Astrocyte (in vitro differentiated cells and primary cell): ENCODE measurements around the gene NACA2. TPM values are rescaled to one million over a fixed set of nuclear protein-coding genes. Genes with fewer than 3 reads are reported as not detected.

Experiments used
- DNase-seq: peaks from one replicate; pipeline ENCODE4 v3.0.0-alpha.2; 2010; ENCODE audit warnings: low read depth
- FAIRE-seq: peaks from 2 replicates; lab custom pipeline; 2011; peaks lifted over from hg19 to GRCh38; lab: Jason Lieb, UNC
- H2AFZ ChIP-seq: 2 replicates; pipeline ENCODE4 v1.6.0; 2012; ENCODE audit warnings: low read depth, low read length, inconsistent platforms
- H3K27ac ChIP-seq: 2 replicates; pipeline ENCODE4 v1.5.1; 2011; ENCODE audit warnings: low read depth, low read length, inconsistent platforms
- H3K27me3 ChIP-seq: 2 replicates; pipeline ENCODE4 v1.6.0; 2011; ENCODE audit warnings: low read length, inconsistent platforms; ENCODE audit not compliant: insufficient read depth
- H3K36me3 ChIP-seq: 2 replicates; pipeline ENCODE4 v1.5.1; 2011; ENCODE audit warnings: low read length, inconsistent platforms; ENCODE audit not compliant: insufficient read depth
- H3K4me1 ChIP-seq: 2 replicates; pipeline ENCODE4 v1.5.1; 2011; ENCODE audit warnings: low read length, inconsistent platforms; ENCODE audit not compliant: insufficient read depth
- H3K4me2 ChIP-seq: 2 replicates; pipeline ENCODE4 v1.6.0; 2012; ENCODE audit warnings: low read length, inconsistent platforms
- H3K4me3 ChIP-seq: 2 replicates; pipeline ENCODE4 v1.5.1; 2011; ENCODE audit warnings: low read depth, mild to moderate bottlenecking, low read length, inconsistent platforms; ENCODE audit not compliant: insufficient read depth
- H3K79me2 ChIP-seq: 2 replicates; pipeline ENCODE4 v1.6.0; 2012; ENCODE audit warnings: mild to moderate bottlenecking, low read length, inconsistent platforms; ENCODE audit not compliant: insufficient read depth
- H3K9ac ChIP-seq: 2 replicates; pipeline ENCODE4 v1.6.0; 2012; ENCODE audit warnings: mild to moderate bottlenecking, low read length, inconsistent platforms
- H3K9me3 ChIP-seq: 2 replicates; pipeline ENCODE4 v1.5.1; 2012; ENCODE audit warnings: low read depth, mild to moderate bottlenecking, low read length, inconsistent platforms; ENCODE audit not compliant: insufficient read depth
- H4K20me1 ChIP-seq: 2 replicates; pipeline ENCODE4 v1.6.0; 2012; ENCODE audit warnings: low read length, inconsistent platforms; ENCODE audit not compliant: insufficient read depth
- H3K27ac Mint-ChIP-seq: one replicate; pipeline ENCODE4 v1.8.0; 2021; ENCODE audit warnings: mild to moderate bottlenecking, mixed read lengths; ENCODE audit not compliant: unreplicated experiment
- H3K27me3 Mint-ChIP-seq: one replicate; pipeline ENCODE4 v1.8.0; 2021; ENCODE audit warnings: low read depth, mixed read lengths; ENCODE audit not compliant: unreplicated experiment
- H3K36me3 Mint-ChIP-seq: one replicate; pipeline ENCODE4 v1.8.0; 2021; ENCODE audit warnings: low read depth, mixed read lengths; ENCODE audit not compliant: unreplicated experiment
- H3K4me1 Mint-ChIP-seq: one replicate; pipeline ENCODE4 v1.8.0; 2021; ENCODE audit warnings: low read depth, mixed read lengths; ENCODE audit not compliant: unreplicated experiment
- H3K4me3 Mint-ChIP-seq: one replicate; pipeline ENCODE4 v1.8.0; 2021; ENCODE audit warnings: mild to moderate bottlenecking, moderate library complexity, mixed read lengths; ENCODE audit not compliant: unreplicated experiment
- H3K9me3 Mint-ChIP-seq: one replicate; pipeline ENCODE4 v1.8.0; 2021; ENCODE audit warnings: mild to moderate bottlenecking, mixed read lengths; ENCODE audit not compliant: unreplicated experiment
- EZH2 ChIP-seq: IDR thresholded peaks from 2 replicates; pipeline ENCODE4 v1.6.1; 2012; ENCODE audit warnings: mild to moderate bottlenecking, low read length, inconsistent platforms; ENCODE audit not compliant: insufficient read depth
- total RNA-seq: library from RNA; stranded (reverse); gene quantifications from 2 replicates; pipeline ENCODE4 v1.2.1, GENCODE V29; 2021
- TF ChIP-seq, protein P1 (sequence below): IDR thresholded peaks from 2 replicates; pipeline ENCODE4 v1.5.1; 2011; ENCODE audit warnings: low read depth, mild to moderate bottlenecking, inconsistent platforms, low read length, moderate library complexity; ENCODE audit not compliant: insufficient read depth

The NACA2 gene
- total RNA-seq, 1 donor from 2014 or later: not detected

DNA sequence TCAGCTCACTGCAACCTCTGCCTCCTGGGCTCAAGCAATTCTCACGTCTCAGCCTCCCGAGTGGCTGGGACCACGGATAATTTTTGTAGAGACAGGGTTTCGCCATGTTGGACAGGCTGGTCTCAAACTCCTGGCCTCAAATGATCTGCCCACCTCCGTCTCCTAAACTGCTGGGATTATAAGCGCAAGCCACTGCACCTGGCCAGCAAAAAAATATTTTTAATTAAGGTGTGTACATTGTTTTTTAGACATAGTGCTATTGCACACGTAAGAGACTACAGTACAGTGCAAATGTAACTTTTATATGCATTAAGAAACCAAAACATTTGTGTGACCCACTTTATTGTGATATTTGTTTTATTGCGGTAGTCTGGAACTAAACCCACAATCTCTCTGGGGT is 49.0 kb downstream of the NACA2 start:
- no peaks in the 10 kb centered on the region for H4K20me1 ChIP-seq
- H3K27ac ChIP-seq: no peak overlapping the region
- TF ChIP-seq, protein P1, sequence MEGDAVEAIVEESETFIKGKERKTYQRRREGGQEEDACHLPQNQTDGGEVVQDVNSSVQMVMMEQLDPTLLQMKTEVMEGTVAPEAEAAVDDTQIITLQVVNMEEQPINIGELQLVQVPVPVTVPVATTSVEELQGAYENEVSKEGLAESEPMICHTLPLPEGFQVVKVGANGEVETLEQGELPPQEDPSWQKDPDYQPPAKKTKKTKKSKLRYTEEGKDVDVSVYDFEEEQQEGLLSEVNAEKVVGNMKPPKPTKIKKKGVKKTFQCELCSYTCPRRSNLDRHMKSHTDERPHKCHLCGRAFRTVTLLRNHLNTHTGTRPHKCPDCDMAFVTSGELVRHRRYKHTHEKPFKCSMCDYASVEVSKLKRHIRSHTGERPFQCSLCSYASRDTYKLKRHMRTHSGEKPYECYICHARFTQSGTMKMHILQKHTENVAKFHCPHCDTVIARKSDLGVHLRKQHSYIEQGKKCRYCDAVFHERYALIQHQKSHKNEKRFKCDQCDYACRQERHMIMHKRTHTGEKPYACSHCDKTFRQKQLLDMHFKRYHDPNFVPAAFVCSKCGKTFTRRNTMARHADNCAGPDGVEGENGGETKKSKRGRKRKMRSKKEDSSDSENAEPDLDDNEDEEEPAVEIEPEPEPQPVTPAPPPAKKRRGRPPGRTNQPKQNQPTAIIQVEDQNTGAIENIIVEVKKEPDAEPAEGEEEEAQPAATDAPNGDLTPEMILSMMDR: no peak
- TF ChIP-seq EZH2: no peak
- H3K4me3 Mint-ChIP-seq: no peak overlapping the region
- H3K9ac ChIP-seq: no peak overlapping the region
- no peak overlapping the region for H3K27ac Mint-ChIP-seq
- H3K9me3 Mint-ChIP-seq: peaks cover 29% of the 10 kb centered on the region
- H3K4me2 ChIP-seq: no peak overlapping the region
- peaks cover 5% of the 10 kb centered on the region for H3K27me3 ChIP-seq
- no peaks in the 10 kb centered on the region for H3K36me3 ChIP-seq
- no peak for DNase-seq
- H3K9me3 ChIP-seq: no peaks in the 10 kb centered on the region
- no peak overlapping the region for H2AFZ ChIP-seq
- no peak for FAIRE-seq
- no peaks in the 10 kb centered on the region for H3K27me3 Mint-ChIP-seq
- H3K36me3 Mint-ChIP-seq: no peaks in the 10 kb centered on the region
- no peaks in the 10 kb centered on the region for H3K4me1 Mint-ChIP-seq
- no peaks in the 10 kb centered on the region for H3K79me2 ChIP-seq
- no peak overlapping the region for H3K4me3 ChIP-seq
- H3K4me1 ChIP-seq: no peaks in the 10 kb centered on the region

DNA sequence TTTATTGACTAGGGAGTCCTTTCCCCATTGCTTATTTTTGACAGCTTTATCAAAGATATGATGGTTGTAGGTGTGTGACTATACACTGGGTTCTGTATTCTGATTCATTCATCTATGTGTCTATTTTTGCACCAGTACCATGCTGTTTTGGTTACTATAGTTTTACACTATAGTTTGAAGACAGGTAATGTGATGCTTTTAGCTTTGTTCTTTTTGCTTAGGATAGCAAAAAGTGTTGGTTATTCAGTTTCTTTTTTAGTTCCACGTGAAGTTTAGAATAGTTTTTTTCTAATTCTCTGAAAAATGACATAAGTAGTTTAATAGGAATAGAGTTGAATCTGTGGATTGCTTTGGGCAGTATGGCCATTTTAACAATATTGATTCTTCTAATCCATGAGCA is 50.1 kb downstream of the NACA2 start:
- H3K4me1 Mint-ChIP-seq: no peaks in the 10 kb centered on the region
- no peak overlapping the region for H3K9ac ChIP-seq
- no peak overlapping the region for H3K27ac ChIP-seq
- H3K9me3 Mint-ChIP-seq: peaks cover 29% of the 10 kb centered on the region
- no peak for TF ChIP-seq EZH2
- H3K4me1 ChIP-seq: no peaks in the 10 kb centered on the region
- peaks cover 5% of the 10 kb centered on the region for H3K27me3 ChIP-seq
- no peaks in the 10 kb centered on the region for H3K36me3 Mint-ChIP-seq
- no peak for DNase-seq
- no peaks in the 10 kb centered on the region for H3K27me3 Mint-ChIP-seq
- H3K9me3 ChIP-seq: no peaks in the 10 kb centered on the region
- H3K4me3 Mint-ChIP-seq: no peak overlapping the region
- H3K4me2 ChIP-seq: no peak overlapping the region
- H4K20me1 ChIP-seq: no peaks in the 10 kb centered on the region
- H2AFZ ChIP-seq: no peak overlapping the region
- H3K4me3 ChIP-seq: no peak overlapping the region
- no peaks in the 10 kb centered on the region for H3K36me3 ChIP-seq
- H3K27ac Mint-ChIP-seq: no peak overlapping the region
- H3K79me2 ChIP-seq: no peaks in the 10 kb centered on the region
- no peak for FAIRE-seq

Other genes starting within 250 kb of the NACA2 start
- 0.50 and 0.53 TPM in 2 replicates for gene TBX2, start 191.4 kb downstream of the NACA2 start, total RNA-seq
- 0.14 TPM in 1 of 2 replicates, not detected in the other for gene TBX4, start 138.8 kb downstream of the NACA2 start, total RNA-seq